GM12878 (cell line): ENCODE results near the gene ORC4.

Experiments
- CREB1 ChIP-seq: IDR thresholded peaks from 2 replicates; pipeline ENCODE4 v1.6.1; 2012; ENCODE audit warnings: low read depth, mild to moderate bottlenecking, inconsistent platforms
- MXI1 ChIP-seq: fragments of 150-350 bp; IDR thresholded peaks from 2 replicates; pipeline ENCODE4 v1.6.1; 2011; ENCODE audit warnings: low read depth, mild to moderate bottlenecking, inconsistent platforms, low read length, improper control_type of control experiment
- POLR2AphosphoS5 ChIP-seq: IDR thresholded peaks from 2 replicates; pipeline ENCODE4 v1.6.1; 2011; ENCODE audit warnings: mild to moderate bottlenecking, low read length, inconsistent platforms
- RAD51 ChIP-seq: fragments of 450-650 bp; IDR thresholded peaks from 2 replicates; pipeline ENCODE4 v1.6.1; 2016; ENCODE audit warnings: moderate library complexity, mild to moderate bottlenecking, inconsistent platforms
- RFX5 ChIP-seq: IDR thresholded peaks from 2 replicates; pipeline ENCODE4 v1.6.1; 2011; ENCODE audit warnings: low read depth, low read length, improper control_type of control experiment
- SUZ12 ChIP-seq: fragments of 200-600 bp; sonication (generic); IDR thresholded peaks from one replicate; pipeline ENCODE4 v1.6.1; 2018; ENCODE audit warnings: antibody characterized with exemption, mild to moderate bottlenecking; ENCODE audit not compliant: unreplicated experiment
- ZNF217 ChIP-seq: fragments of 450-650 bp; IDR thresholded peaks from 2 replicates; pipeline ENCODE4 v1.6.1; 2017; ENCODE audit warnings: antibody characterized with exemption, mild to moderate bottlenecking
- TF ChIP-seq, protein P1 (sequence below), 3 experiments: IDR thresholded peaks in 2 of 3; conservative IDR thresholded peaks in 1 of 3; 2 replicates each; pipeline ENCODE4 v1.5.1; 2011; ENCODE audit warnings: low read depth in 3 of 3, low read length in 3 of 3, mild to moderate bottlenecking in 3 of 3, control low read depth in 2 of 3, moderate library complexity in 2 of 3, inconsistent platforms in 1 of 3, mixed read lengths in 1 of 3; ENCODE audit not compliant: control insufficient read depth in 2 of 3, insufficient read depth in 1 of 3; ENCODE audit errors: extremely low read depth in 1 of 3
- TF ChIP-seq, protein P2 (sequence below): IDR thresholded peaks from 2 replicates; pipeline ENCODE4 v1.6.1; 2011; ENCODE audit warnings: low read depth, mild to moderate bottlenecking, low read length, moderate library complexity, borderline replicate concordance; ENCODE audit errors: extremely low read depth
- TF ChIP-seq, protein P3 (sequence below): IDR thresholded peaks from 2 replicates; pipeline ENCODE4 v1.6.1; 2011; ENCODE audit warnings: low read depth, low read length, improper control_type of control experiment, borderline replicate concordance

DNA sequence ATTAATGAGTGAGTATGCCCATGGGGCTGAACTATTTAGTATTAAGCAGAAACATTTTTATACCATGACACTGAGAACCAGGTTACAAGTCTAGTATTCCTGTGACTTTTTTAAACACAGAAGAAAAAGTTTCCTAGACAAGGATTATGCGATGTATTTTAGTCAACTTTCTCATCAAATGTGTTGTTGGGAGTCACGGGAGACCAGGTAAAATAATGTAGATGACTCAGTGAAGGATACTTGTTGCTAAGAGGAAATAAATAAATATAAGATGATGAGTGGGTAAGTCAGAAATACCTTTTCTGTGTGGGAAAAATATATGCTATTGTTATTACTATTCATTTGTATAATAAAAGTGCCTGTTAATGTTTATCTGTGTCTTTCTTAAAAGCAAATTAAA is 23.8 kb upstream of the ORC4 start:
- TF ChIP-seq, protein P1, sequence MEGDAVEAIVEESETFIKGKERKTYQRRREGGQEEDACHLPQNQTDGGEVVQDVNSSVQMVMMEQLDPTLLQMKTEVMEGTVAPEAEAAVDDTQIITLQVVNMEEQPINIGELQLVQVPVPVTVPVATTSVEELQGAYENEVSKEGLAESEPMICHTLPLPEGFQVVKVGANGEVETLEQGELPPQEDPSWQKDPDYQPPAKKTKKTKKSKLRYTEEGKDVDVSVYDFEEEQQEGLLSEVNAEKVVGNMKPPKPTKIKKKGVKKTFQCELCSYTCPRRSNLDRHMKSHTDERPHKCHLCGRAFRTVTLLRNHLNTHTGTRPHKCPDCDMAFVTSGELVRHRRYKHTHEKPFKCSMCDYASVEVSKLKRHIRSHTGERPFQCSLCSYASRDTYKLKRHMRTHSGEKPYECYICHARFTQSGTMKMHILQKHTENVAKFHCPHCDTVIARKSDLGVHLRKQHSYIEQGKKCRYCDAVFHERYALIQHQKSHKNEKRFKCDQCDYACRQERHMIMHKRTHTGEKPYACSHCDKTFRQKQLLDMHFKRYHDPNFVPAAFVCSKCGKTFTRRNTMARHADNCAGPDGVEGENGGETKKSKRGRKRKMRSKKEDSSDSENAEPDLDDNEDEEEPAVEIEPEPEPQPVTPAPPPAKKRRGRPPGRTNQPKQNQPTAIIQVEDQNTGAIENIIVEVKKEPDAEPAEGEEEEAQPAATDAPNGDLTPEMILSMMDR (IDR thresholded peaks at IDR 0.05 in 2 of 3, conservative IDR thresholded peaks at IDR 0.05 in 1 of 3; ENCODE audit: control insufficient read depth in 2 of 3, extremely low read depth in 1 of 3, insufficient read depth in 1 of 3, low read depth in 3 of 3, low read length in 3 of 3) = no peak
- TF ChIP-seq MXI1 (no peak), RAD51 (no peak), ZNF217 (no peak), RFX5 (no peak), POLR2AphosphoS5 (no peak), CREB1 (no peak), SUZ12 (no peak)
- TF ChIP-seq, protein P2, sequence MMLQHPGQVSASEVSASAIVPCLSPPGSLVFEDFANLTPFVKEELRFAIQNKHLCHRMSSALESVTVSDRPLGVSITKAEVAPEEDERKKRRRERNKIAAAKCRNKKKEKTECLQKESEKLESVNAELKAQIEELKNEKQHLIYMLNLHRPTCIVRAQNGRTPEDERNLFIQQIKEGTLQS = no peak
- TF ChIP-seq, protein P3, sequence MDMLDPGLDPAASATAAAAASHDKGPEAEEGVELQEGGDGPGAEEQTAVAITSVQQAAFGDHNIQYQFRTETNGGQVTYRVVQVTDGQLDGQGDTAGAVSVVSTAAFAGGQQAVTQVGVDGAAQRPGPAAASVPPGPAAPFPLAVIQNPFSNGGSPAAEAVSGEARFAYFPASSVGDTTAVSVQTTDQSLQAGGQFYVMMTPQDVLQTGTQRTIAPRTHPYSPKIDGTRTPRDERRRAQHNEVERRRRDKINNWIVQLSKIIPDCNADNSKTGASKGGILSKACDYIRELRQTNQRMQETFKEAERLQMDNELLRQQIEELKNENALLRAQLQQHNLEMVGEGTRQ = no peak
